GM19372 (cell line): Measurements from ENCODE around the gene ITGB2.

Experiments used
- ATAC-seq: cut with Tn5 transposase; IDR thresholded peaks from one replicate; pipeline ENCODE4 v1.9.1; 2021; ENCODE audit warnings: mild to moderate bottlenecking, low read depth, moderate library complexity; ENCODE audit not compliant: unreplicated experiment

ITGB2 gene

DNA sequence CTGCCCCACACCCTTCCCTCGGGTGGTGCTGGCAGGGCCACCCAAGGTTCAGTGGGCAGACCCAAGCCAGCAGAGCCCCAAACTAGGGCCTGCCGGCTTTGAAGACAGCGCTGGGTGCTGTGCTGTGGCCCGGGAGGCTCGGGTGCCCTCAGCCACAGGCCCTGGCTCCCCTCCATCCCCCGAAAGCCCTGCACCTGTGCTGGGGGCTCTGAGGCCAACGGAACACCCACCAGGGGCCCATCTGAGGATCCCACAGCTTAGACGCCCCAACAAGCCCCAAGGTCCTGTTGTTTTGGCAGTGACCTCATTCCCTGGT lies 8.6 kb downstream of the ITGB2 start:
- no peak for ATAC-seq

DNA sequence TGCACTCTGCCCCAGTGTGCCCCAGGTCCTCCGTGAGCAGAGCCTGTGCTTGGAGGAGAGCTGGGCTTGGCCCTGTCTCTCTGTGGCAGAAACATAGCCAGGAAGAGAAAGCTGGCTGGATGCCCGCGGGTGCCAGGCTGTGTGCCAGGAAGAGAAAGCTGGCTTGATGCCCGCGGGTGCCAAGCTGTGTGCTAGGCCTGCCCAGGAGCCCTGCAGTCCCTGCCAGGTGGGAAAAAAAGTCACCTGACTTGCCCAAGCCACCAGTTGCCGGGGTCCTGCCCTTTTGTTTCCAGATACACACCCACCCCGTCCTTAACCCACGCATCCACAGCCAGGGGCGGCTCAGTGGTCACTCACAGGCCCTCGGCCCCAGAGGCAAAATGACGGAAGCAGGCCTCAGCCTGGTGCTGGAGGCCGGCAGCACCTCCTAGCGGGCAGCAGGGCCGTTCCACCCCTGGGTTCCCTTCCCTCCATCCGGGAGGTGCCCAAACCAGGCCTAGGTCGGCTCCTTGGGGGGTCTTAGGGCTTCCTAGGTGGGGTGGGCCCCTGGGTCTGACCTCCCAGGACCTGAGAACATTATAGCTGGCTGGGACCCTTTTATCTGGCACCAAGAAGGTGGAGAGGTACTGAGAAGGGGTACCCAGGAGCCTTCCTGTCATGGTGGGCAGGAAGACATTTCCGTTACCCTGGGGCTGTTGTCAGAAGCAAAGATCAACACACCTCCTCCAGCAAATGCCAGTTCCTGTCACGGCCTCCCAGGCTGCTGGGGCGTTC lies 9.1 kb downstream of the ITGB2 start:
- no peak for ATAC-seq

DNA sequence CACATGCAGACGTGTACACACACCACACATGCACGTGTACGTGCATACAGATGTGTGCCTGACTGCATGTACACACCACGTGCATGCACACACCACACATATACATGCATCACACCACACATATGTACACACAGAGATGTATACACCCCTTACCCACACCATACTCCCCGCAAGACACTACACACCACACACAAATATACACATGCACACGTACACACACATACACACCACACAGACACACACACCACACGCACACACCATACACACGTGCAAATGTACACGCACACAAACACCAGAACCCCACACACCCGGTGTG lies 9.7 kb downstream of the ITGB2 start:
- ATAC-seq = no peak

DNA sequence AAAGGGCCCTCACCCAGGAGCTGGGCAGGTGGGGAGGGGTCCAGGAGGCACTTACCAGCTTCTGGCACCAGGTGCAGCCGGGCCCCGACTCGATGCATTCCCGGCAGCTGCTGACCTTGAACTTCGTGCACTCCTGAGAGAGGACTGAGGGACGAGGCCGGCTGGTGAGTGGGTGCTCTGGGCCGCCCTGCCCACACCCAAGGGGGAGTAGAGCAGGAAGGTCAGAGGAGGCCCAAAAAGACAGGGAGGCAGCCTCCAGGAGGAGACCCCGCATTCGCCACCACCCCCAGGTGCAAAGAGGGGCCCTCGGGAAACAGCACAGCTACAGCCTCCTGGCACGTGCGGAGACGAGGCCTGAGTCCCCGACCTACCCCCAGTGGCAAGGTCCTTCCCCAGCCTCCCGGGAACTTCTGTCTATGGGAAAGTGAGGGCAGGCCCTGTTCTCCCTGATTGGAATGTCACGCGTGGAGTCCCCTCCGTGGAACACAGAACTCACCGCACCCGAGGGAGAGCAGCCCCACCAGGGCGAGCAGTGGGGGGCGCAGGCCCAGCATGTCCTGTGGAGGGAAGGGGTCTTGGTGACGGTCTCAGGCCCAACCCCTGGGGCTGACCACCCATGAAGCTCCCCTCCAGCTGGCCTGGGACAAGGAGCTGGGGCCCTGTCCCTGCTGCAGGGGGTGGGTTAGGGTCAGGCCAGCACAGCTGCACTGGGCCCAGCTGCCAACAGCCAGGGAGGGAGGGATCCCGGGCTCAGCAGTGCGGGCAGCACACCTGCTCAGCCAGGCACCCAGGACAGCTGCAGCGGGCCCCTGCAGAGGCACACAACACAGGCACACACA lies 10.3 kb downstream of the ITGB2 start:
- no peak for ATAC-seq

DNA sequence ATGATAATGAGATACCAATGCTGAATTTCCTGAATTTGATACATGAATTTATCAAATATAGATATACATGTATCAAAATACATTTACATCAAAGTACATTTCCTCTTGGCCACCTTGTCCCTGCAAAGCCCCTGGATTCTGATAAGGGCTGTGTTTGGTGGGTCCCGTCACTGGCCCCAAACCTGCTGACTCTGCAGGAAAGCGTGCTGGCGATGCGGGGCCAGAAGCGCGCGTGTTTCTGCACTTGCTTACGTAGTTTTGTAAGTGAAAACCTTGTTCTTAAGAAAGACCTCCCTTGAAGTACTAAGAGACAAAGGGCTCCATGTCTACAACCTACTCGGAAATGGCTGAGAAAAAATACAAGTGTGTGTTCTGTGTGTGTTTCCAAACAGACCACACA lies 11.0 kb downstream of the ITGB2 start:
- no peak for ATAC-seq

DNA sequence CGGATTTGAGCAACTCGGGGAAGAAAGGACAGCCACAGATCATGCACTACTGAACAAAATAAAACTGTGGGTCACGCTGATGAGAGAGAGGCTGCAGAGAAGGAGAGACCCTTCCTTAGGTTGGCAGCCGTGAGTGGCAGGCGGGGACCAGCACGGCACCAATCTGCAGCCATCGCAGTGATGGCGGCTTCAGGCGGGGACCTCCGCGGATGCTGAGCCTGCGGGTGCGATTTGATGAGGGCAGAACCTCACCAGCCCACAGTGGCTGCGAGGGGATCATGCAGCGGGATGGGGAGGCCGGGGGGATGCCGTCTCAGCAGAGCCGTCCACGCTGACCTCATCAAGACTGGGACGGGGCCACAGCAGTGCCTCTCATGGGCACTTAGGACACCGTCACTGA lies 11.8 kb downstream of the ITGB2 start:
- no peak for ATAC-seq

DNA sequence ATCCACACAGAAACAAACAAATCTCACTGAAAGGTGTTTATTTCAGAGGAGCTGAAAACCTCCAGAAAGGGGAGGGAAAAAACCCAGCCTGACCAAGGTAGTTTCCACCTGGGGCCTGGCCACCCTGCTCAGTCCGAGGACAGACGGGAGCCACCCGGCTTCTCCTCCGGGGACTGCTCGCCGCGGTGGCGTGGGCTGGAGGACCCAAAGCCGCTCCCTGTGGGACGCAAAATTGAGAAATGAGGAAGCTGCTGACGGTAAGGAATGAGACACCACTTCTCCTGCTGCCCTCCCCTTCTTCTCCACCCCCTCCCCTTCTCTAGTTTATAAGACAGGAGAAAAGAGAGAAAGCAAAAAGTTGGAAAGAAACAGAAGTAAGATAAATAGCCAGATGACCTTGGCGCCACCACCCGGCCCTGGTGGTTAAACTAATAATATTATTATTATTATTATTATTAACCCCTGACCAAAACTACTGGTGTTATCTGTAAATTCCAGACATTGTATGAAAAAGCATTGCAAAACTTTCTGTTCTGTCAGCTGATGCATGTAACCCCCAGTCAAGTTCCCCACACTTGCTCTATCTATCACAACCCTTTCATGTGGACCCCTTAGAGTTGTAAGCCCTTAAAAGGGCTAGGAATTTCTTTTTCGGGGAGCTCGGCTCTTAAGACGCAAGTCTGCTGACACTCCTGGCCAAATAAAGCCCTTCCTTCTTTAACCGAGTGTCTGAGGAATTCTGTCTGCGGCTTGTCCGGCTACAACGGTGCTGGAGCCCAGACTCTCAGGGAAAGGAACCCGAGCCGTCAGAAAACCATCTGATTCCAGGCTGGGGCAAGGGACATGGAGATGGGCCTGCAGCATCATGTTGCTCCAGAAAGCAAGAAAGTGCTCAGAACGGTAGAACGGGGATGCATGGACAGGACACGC lies 12.5 kb downstream of the ITGB2 start:
- no peak for ATAC-seq

DNA sequence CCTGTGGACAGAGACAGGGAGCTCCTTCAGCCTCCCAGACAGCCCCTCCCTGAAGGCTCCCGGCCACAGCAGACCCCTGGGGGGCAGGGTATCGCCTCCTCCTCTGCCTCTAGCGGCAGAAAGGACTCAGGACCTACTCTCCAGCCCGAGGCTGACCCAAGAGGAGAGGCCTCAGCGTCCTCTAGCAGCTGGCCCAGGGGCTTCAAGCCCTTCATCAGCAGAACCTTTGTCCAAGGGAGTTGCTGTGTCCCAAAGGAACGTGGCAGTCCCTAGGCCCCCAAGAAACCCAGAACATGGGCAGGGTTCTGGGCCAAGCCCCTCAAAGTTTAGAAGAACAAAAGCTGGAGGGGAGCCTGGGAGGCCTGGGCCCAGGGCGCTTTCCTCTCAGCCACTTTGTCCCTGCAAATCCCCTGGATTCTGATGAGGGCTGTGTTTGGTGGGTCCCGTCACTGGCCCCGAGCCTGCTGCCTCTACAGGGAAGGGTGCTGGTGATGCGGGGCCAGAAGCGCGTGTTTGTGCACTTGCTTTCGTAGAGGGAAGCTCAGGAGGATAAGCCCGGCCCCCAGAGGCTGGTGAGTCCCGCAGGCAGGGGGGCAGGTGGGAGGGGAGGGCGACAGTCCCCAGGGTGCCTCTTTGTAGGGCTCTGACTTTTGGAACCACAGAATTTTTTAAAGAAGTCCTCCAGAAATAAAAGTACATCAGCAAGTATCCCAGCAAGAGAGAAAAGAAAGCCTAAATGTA lies 13.3 kb downstream of the ITGB2 start:
- no peak for ATAC-seq

DNA sequence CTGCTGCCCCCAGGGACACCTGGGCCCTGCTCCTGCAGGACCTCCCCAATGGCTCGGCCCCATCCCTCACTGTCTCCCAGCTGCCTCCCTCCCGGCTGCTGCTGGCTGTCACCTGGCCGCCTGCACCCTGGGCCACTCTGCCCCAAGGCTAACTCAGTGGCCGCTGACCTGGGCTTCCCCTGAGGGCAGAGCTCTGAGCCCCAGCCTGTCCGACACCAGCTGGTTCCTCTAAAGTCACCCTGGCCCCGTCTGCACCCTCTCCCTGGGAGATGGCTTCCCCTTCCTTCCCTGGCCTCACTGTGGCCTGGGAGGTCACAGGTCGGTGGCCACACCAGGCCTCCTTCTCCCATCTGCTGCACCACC lies 15.0 kb downstream of the ITGB2 start:
- no peak for ATAC-seq

DNA sequence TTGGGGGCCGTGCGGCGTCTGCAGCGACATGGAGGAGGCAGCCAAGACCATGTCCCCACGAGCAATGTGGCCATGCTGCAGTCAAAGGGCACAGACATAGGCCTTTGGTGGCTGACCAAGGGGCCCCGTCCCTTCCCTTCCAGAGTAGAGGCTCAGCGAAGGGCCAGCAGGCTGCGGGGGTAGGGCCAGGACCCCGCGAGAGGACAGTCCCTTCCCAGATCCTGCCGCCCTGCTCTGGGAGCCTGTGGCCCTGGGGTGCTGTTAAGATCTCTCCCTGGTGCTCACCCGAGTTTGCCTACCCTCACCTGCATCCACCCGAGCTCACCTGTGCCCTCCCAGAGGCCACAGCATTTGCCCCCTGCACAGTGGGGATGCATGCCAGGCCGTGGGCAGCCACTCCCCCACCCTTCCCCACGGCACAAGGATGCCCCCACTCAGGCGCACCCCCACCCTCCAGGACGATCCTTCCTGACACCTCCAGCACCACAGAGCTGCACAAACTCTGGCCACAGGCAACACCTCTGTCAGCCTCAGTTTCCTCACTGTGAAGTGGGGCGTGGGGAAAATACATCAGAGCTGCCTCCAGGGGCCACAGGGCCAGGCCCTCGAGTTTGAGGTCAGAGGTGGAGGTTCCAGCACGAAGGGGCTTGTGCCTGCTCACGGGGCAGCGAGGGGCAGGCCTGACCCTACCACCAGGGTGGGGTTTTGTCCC lies 15.5 kb downstream of the ITGB2 start:
- no peak for ATAC-seq

DNA sequence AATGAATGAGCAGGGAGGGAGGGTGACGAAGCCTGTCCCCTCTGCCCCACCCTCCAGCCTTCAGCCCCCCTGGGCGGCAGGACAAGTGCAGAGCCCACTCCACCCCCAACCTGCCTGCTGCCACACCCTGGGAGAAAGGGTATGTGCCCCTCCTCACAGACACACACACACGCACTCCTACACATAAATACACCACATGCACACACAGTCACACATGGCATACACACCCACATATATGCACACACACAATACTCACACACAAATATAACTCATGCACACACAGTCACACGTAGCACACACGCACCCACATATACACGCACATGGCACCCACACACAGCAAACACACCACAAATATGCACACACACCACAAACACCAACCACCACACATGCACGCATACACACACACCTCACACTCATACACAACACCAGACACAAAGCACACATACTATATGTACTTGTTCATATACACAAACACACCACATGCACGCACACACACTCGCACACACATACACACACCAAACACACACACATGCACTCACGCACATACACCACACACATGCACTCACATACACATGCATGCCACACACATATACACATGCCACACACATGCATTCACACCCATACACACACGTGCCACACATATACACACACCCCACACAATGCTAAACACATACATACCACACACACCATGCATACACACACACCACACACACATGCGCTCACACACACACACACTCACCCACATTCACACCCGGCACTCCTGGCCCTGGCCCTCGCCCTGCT lies 16.4 kb downstream of the ITGB2 start:
- ATAC-seq = no peak

DNA sequence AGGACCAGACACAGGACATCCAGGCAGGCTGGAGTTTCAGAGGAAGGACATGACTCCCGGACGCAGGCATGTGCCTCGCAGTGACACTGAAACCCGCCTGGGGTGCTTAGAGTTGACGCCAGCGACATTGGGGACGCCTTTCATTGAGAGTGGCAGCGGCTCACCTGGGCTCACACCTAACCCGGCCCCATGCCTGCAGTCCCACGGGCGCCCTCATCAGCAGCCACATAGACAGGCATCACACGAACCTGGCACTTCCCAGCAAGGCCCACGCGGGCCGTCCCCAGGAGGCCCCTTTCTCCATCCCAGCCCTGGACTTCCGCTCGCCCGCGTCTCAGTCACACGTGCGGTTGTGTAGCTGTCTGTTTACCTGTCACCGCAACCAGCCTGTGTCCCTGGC lies 17.0 kb downstream of the ITGB2 start:
- ATAC-seq = no peak

DNA sequence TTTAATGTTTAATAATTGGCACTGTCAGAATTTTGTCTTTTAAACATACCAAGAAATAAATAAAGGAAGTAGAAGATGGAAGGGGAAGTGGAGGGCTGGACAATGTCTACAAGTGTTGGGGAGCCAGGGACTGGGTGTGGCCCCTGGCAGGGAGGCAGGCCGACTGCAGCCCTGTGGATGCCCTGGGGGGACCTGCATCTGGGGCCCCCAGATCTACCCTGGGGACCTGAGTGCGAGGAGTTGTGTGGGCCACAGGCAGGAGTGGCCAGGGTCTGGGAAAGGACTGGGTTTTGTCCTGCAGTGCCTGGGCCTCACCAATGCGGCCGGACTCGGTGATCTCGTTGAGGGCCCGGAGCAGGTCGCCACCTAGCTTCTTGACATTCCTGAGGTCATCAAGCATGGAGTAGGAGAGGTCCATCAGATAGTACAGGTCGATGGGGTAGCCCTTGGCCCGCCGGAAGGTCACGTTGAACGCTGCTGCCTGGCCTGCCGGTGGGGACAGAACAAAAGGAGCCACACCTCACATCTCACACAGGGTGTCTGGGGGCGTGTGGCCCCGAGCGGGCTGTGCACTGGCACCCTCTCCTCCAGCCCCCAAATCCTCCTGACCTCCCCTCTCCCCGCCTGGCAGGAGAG lies 17.5 kb downstream of the ITGB2 start:
- ATAC-seq = no peak

DNA sequence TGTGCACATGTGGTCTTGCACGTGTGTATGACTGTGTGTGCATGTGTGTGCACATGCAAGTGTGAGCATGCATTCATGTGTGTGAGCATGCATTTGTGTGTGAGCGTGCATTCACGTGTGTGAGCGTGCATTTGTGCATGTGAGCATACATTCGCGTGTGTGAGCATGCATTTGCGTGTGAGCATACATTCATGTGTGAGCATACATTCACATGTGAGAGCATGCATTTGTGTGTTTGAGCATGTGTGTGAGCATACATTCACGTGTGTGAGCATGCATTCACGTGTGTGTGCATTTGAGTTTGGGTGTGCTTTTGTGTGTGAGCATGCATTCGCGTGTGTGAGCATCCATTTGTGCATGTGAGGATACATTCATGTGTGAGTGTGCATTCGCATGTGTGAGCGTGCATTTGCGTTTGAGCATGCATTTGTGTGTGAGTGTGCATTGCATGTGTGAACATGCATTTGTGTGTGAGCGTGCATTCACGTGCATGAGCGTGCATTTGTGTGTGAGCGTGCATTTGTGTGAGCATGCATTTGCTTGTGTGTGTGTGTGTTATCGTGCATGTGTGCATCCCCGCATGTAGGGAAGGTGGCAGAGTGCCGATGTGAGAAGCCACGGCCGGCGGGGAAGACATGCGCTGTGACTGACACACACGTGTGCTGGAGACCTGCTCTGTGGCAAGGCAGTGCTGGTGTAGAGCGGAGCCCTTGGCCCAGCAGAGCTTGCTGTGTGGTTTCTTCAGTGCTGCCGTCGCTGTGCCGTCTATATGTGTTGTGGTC lies 18.2 kb downstream of the ITGB2 start:
- ATAC-seq = no peak

DNA sequence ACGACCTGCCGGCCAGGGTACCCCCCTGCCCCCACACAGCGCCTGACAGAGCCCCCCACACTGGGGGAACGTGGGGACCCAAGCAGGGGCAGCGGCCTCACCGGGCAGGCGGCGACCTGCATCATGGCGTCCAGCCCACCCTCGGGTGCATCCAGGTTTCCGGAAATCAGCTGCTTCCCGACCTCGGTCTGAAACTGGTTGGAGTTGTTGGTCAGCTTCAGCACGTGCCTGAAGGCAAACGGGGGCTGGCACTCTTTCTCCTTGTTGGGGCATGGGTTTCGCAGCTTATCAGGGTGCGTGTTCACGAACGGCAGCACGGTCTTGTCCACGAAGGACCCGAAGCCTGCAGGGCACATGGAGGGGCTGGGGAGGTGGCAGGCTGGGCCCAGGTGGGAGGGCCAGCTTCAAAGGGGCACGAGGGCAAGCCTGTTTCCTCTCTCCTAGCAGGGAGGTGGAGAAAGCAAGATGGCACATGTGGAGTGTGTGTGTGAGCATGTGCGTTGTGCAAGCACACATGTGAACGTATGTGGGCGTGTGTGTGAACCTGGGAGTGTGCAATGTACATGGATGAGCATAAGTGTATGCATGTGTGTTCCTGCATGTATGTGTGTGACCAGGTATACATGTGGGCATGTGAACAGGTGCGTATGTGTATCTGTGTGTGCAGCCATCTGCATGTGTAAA lies 19.2 kb downstream of the ITGB2 start:
- no peak for ATAC-seq

DNA sequence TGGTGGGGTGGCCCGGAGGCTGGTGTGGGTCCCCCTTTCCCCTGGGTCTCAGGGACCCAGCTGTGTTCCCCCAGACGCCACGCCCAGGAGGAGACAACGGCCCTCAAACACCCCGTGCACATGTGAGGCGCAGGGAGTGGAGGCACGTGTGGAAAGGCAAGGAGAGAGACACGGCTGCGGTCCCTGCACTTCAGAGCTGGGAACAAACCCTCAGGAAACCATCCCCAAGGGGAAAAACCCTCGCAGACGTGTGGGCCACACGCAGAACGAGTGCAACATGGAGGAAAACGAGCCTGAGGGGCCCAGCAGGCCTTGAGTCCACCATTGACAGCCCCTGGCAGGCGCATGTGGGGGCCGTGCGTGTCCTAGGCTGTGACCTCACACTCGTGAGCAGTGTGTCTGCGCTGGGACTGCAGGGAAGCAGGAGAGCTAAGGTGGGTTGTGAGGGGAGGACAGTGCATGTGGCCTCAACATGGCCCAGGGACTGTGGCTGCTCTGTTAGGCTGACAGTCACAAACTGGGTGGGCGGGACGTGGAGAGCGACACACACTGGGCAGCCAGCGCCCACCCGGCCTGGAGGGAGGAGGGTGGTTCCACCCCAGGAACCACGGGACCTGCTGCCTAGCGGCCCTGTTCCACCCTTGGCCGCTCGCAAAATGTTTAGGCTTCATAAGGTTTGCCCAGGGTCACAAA lies 20.0 kb downstream of the ITGB2 start:
- ATAC-seq = no peak
